Naive B cell (primary cell): ENCODE data around the gene TANC1. TPM values are rescaled to one million over a fixed set of nuclear protein-coding genes. Genes with fewer than 3 reads are reported as not detected.

ENCODE experiments used
- ATAC-seq, 2 donors: fragments of 150-1000 bp; cut with Tn5 transposase; 2 replicates each; pipeline ENCODE4 v1.10.0; 2021; ENCODE audit warnings: low read depth in 2 of 2, mild to moderate bottlenecking in 2 of 2, moderate library complexity in 2 of 2
- DNase-seq: peaks from one replicate; pipeline ENCODE4 v3.0.0; 2022
- H3K27ac Mint-ChIP-seq, 6 donors: one replicate each; pipeline ENCODE4 v1.8.0; 2020 to 2022; ENCODE audit warnings: mild to moderate bottlenecking in 6 of 6, mixed read lengths in 6 of 6, moderate library complexity in 5 of 6, inconsistent platforms in 2 of 6
- H3K27me3 Mint-ChIP-seq, 3 donors: one replicate each; pipeline ENCODE4 v1.8.0; 2021 to 2022; ENCODE audit warnings: mixed read lengths in 3 of 3, mild to moderate bottlenecking in 1 of 3
- H3K36me3 Mint-ChIP-seq, 2 donors: one replicate each; pipeline ENCODE4 v1.8.0; 2020 to 2022; ENCODE audit warnings: mixed read lengths in 2 of 2, inconsistent platforms in 1 of 2, mild to moderate bottlenecking in 1 of 2
- H3K4me1 Mint-ChIP-seq, 3 donors: one replicate each; pipeline ENCODE4 v1.8.0; 2020 to 2022; ENCODE audit warnings: mixed read lengths in 3 of 3, inconsistent platforms in 1 of 3, mild to moderate bottlenecking in 1 of 3, moderate library complexity in 1 of 3
- H3K4me3 Mint-ChIP-seq, 8 donors: one replicate each; pipeline ENCODE4 v1.8.0; 2020 to 2022; ENCODE audit warnings: mild to moderate bottlenecking in 8 of 8, mixed read lengths in 8 of 8, moderate library complexity in 8 of 8, inconsistent platforms in 2 of 8
- H3K9me3 Mint-ChIP-seq, 7 donors: one replicate each; pipeline ENCODE4 v1.8.0; 2020 to 2022; ENCODE audit warnings: mixed read lengths in 7 of 7, mild to moderate bottlenecking in 5 of 7, inconsistent platforms in 2 of 7, moderate library complexity in 1 of 7
- polyA plus RNA-seq, 6 donors: library from polyadenylated mRNA; unstranded; fragments of 300-500 nt; fragmentation: Illumina TruSeq; gene quantifications; one replicate each; pipeline ENCODE4 v1.2.3, GENCODE V29; 2021; ENCODE audit warnings: low read depth in 6 of 6

Gene TANC1
- polyA plus RNA-seq, 6 donors from 2014 or later = 0.05 to 0.16 (median 0.09) TPM; not detected in 2

DNA sequence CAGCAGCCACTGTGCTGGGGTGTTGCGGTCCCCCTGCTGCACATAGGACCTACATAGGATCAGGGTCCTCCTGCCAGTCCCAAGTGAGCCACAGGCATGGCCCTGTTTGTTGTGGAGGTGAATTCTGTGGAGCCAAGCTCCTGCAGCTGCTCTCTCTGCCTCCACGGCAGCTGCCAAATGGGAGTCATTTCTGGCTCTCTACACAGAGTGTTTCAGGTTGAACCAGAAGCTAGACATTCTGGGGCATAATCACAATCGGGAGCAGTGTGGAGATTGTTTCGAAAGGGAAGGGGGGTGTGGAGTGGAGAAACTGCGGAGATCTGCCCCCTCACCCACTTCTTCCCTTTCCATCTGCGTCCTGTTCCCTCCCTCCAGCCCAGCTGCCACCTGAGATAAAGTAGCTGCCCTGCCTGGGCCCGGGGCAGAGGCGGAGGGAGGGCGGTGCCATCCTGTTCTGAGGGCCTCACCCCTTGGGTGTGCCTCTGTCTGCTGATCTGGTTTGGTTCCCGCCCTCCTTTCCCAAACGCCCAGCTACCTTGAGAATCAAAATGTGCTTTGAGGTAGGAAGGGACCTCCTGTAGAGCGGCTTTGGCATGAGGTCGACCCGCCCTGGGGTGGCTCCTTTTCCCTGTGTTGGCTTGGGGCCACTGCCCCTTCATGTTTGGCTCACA is 178.7 kb downstream of the TANC1 start:
- DNase-seq (no peak), ATAC-seq (no peak)
- H3K27ac Mint-ChIP-seq = no peak overlapping the region
- H3K27me3 Mint-ChIP-seq = peaks cover 6 to 11% (median 9%) of the 10 kb centered on the region in 3 donors
- H3K4me1 Mint-ChIP-seq = peaks cover 0 to 6% (median 0%) of the 10 kb centered on the region in 3 donors
- peak overlapping the region in 1 of 8 donors; percentile 36 for H3K4me3 Mint-ChIP-seq
- no peaks in the 10 kb centered on the region for H3K36me3 Mint-ChIP-seq
- no peaks in the 10 kb centered on the region for H3K9me3 Mint-ChIP-seq

DNA sequence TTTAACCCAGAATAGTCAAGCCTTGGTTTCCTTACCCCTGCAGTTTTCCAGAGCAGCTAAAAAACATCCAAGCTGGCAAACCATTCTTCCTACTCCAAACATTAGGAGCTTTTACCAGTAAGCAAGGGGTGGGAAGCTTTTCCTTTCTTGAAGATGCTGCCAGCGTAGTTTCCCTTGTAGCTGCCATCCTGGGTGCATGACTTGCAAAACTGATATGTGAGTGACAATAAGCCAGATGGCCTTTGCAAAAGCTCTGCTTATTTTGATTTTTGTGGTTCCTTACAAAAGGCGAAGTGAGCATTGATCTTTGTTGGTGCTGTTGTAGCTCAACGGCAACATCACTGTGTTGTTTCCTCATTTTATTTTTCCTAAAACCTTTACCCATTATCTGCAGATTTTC is 179.2 kb downstream of the TANC1 start:
- H3K4me1 Mint-ChIP-seq = peaks cover 0 to 6% (median 0%) of the 10 kb centered on the region in 3 donors
- H3K27me3 Mint-ChIP-seq = peaks cover 8 to 11% (median 9%) of the 10 kb centered on the region in 3 donors
- DNase-seq (no peak), ATAC-seq (no peak)
- H3K9me3 Mint-ChIP-seq = no peaks in the 10 kb centered on the region
- H3K4me3 Mint-ChIP-seq = no peak overlapping the region
- H3K36me3 Mint-ChIP-seq = no peaks in the 10 kb centered on the region
- no peak overlapping the region for H3K27ac Mint-ChIP-seq

DNA sequence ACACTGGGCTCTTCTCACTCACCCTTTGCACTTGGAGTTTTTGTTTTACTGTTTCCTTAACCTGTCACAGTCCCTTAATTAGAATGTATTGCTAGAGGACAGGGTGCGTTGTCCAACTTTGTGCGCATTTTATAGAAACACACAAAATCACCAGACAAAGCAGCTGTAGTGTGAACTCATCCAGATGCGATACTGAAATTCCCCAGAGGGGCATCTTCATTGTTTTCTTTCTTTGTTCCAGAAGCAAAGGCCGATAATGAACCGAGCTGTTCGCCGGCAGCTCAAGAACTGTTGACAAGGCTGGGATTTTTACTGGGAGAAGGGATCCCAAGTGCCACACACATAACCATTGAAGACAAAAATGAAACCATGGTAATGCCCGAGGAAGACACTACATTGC is 180.5 kb downstream of the TANC1 start:
- ATAC-seq = no peak
- Mint-ChIP-seq H3K4me1 (peaks cover 0 to 6% (median 0%) of the 10 kb centered on the region in 3 donors), H3K36me3 (no peaks in the 10 kb centered on the region), H3K27ac (no peak overlapping the region), H3K4me3 (no peak overlapping the region), H3K27me3 (peaks cover 8 to 18% (median 11%) of the 10 kb centered on the region in 3 donors), H3K9me3 (no peaks in the 10 kb centered on the region)
- no peak for DNase-seq

DNA sequence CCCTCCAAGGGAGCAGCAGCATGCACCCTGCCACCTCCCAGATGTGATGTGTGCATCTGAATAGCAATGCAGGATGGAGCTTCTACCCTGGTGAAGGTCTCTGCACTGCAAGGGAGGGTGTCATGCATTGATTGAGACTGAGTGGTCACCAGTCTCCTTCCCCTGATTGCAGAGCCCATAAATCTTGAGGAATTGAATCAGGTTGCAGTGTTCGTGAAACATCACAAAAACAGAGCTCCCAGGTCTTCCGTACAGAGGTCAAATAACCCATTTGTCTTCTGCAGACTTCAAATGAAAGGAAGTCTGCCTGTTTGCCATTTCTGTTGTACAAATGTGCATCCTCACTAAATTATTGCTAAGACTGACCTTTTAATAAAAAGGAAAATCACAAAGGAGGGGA is 181.3 kb downstream of the TANC1 start:
- H3K27ac Mint-ChIP-seq = no peak overlapping the region
- H3K4me1 Mint-ChIP-seq = peaks cover 0 to 6% (median 0%) of the 10 kb centered on the region in 3 donors
- H3K9me3 Mint-ChIP-seq = no peaks in the 10 kb centered on the region
- peaks cover 5 to 18% (median 11%) of the 10 kb centered on the region in 3 donors for H3K27me3 Mint-ChIP-seq
- ATAC-seq = no peak
- DNase-seq = no peak
- H3K4me3 Mint-ChIP-seq = no peak overlapping the region
- no peaks in the 10 kb centered on the region for H3K36me3 Mint-ChIP-seq

DNA sequence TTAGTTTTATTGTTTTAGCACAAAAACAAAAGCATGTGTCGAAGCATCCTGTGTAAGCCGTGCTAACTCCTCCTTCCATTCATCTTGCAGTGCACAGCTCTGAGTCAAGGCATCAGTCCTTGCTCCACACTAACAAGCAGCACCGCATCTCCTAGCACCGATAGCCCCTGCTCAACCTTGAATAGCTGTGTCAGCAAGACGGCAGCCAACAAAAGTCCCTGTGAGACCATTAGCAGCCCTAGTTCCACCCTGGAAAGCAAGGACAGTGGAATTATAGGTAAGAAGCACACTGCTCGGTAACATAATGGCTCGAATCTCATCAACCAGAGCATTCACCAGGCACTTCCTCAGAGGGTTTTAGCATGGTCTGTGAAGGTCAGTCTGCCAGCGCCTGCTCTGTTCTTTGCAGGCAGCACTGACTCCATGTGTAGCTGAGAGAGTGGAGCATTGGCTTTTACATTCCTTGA is 181.9 kb downstream of the TANC1 start:
- Mint-ChIP-seq H3K4me3 (no peak overlapping the region), H3K27ac (no peak overlapping the region), H3K27me3 (peaks cover 5 to 18% (median 11%) of the 10 kb centered on the region in 3 donors), H3K4me1 (peaks cover 0 to 6% (median 0%) of the 10 kb centered on the region in 3 donors), H3K36me3 (no peaks in the 10 kb centered on the region), H3K9me3 (no peaks in the 10 kb centered on the region)
- ATAC-seq (no peak), DNase-seq (no peak)

DNA sequence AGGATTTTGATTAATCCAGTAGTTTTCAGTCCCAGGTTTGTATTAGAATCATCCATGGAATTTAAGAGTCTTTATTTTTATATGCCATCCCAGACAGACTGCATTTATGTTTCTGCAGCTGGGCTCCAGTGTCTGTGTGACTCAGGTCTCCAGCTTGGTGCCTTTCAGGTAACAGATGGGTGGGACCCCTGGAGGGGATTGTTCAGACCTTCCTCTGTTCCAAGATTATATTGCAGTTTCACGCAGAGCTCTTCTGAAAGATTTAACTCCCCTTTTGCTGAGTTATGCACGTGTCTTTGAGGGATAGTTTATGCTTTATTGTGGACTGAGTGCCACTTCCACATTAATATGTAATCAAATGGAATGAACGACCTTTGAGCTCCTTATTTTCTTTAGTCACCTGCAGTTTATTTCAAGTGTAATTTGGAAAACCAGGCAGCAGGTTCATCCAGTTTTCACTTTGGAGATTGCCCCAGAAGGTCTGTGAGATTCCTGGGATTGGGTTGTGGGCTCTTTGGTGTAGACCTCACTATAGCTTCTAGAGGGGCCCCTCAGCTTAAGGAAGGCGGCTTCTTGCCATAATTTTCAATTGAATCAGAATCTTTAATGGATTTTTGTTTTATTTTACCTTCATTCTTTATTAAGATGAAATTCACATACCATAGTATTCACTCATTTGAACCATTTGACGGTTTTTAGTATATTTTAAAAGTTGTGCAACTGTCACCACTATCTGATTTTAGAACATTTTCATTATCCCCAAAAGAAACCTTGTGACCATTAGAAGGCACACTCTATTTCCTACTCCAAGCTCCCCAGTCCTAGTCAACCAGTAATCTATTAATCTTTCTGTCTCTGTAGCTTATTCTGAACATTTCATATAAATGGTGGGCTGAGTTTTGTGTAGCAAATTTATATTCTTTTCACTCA is 183.0 kb downstream of the TANC1 start:
- Mint-ChIP-seq H3K27me3 (peaks cover 5 to 12% (median 6%) of the 10 kb centered on the region in 3 donors), H3K4me3 (no peak overlapping the region), H3K9me3 (no peaks in the 10 kb centered on the region), H3K27ac (peak overlapping the region in 2 of 6 donors; percentile 23 to 29), H3K36me3 (no peaks in the 10 kb centered on the region), H3K4me1 (peaks cover 0 to 6% (median 0%) of the 10 kb centered on the region in 3 donors)
- no peak for DNase-seq
- no peak for ATAC-seq

DNA sequence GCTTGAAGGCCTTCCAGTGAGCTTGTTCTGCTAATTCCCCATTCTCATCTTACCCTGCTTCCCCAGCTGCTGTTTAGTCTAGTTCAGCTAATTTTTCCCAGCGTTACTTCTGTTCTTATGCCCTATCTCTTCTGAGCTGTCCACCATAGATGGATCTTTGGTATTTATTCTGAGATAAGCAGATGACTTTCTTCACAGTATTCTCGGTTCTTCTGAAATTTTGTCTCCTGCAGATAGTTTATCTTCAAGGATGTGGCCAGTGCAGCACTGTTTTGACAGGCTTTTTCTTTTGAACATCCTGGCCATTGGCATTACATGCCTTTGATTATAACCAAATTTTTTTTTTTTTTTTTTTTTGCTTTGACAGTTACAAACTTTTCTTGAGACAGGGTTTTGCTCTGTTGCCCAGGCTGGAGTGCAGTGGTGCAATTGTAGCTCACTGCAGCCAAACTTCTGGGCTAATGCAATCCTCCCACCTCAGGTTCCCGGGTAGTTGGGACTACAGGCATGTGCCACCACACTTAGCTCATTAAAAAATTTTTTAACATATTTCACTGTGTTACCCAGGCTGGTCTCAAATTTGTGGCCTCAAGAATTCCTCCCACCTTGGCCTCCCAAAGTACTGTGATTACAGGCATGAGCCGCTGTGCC is 183.8 kb downstream of the TANC1 start:
- Mint-ChIP-seq H3K4me3 (no peak overlapping the region), H3K27me3 (peaks cover 3 to 12% (median 5%) of the 10 kb centered on the region in 3 donors), H3K4me1 (peaks cover 0 to 1% (median 0%) of the 10 kb centered on the region in 3 donors), H3K27ac (no peak overlapping the region), H3K9me3 (no peaks in the 10 kb centered on the region), H3K36me3 (no peaks in the 10 kb centered on the region)
- DNase-seq (no peak), ATAC-seq (no peak)

DNA sequence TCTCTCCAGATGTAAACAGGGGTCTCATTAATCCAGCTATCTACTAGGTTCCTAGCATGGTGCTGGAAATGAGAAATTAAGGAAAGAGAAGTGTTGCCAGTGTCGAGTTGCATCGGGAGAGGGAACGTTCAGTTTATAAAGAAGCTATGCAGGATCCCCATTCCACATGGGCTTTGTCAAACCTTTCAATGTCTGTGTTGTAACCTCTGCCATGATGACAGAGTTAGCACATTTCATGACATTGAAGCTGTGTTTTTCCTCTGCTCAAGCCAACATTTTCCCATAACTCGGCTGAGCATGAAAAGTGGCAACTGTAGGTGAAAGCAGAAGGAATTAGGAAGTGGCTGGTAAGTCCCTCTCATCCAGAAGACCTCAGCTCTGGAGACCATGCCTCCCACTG is 184.6 kb downstream of the TANC1 start:
- DNase-seq (no peak), ATAC-seq (no peak)
- Mint-ChIP-seq H3K27ac (no peak overlapping the region), H3K9me3 (no peaks in the 10 kb centered on the region), H3K4me3 (no peak overlapping the region), H3K4me1 (no peaks in the 10 kb centered on the region), H3K36me3 (no peaks in the 10 kb centered on the region), H3K27me3 (peaks cover 0 to 12% (median under 1%) of the 10 kb centered on the region in 3 donors)

DNA sequence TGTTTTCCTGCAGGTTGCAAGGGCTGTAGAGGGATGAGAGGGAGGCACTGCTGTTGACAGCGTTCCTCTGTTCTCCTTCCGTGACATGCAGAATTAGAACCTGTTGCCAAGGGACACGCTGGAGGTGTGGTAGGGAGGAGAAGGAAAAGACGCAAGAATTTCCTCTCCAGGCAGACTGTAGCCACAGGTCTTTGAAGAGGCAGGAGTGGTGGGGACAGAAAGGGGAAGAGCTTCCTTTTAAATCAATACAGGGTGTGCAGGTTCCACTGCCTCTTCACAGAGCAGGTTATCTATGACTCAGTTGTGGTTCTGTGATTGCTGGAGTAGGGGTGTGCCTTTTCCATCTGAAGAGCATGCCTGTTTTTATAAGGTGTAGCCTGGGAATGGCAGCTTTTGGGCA is 185.0 kb downstream of the TANC1 start:
- Mint-ChIP-seq H3K36me3 (no peaks in the 10 kb centered on the region), H3K27me3 (peaks cover 0 to 12% (median 0%) of the 10 kb centered on the region in 3 donors), H3K4me1 (no peaks in the 10 kb centered on the region), H3K9me3 (no peaks in the 10 kb centered on the region), H3K4me3 (no peak overlapping the region), H3K27ac (no peak overlapping the region)
- DNase-seq (no peak), ATAC-seq (no peak)

DNA sequence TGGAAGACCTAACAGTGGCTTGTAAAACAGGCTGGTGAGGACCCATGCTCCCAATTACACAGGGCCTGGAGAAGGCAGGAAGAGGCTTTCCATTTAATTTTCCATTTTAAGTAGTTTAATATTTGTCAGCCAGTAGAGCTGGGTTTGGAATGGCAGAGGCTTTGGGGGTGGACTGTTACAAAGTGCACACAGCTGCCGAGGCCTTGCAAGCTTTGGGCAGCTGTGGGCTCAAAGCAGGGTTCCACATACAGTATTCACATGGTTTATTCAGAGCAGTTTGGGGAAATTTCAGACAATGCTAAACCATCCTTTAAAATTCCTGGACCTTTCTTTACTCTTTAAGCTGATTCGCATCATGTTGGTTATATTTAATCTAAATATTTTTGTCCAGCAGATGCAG is 185.5 kb downstream of the TANC1 start:
- no peak for ATAC-seq
- Mint-ChIP-seq H3K36me3 (no peaks in the 10 kb centered on the region), H3K27me3 (peaks cover 0 to 12% (median 0%) of the 10 kb centered on the region in 3 donors), H3K27ac (no peak overlapping the region), H3K9me3 (no peaks in the 10 kb centered on the region), H3K4me1 (no peaks in the 10 kb centered on the region), H3K4me3 (no peak overlapping the region)
- no peak for DNase-seq

DNA sequence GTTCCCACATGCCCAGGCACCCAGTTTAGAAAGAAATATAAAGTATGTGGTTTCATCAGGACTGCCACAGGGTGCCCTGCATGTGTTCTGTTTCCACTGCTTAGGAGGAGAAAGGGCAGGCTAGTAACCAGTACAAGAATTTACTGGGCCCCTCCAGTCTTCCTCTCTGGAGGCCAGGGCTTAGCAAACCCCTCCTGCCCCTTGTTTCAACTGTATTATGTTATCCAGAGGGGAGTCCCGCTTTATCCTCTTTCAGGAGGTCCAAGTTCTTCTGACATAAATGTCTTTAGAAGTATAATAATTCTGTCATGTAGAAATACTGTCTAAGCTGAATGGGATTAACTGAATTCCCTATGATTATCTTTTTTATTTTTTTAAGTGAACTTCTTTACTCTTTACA is 185.9 kb downstream of the TANC1 start:
- no peak for DNase-seq
- H3K27me3 Mint-ChIP-seq = peaks cover 0 to 12% (median 0%) of the 10 kb centered on the region in 3 donors
- no peak overlapping the region for H3K4me3 Mint-ChIP-seq
- no peaks in the 10 kb centered on the region for H3K36me3 Mint-ChIP-seq
- H3K4me1 Mint-ChIP-seq = no peaks in the 10 kb centered on the region
- ATAC-seq = no peak
- H3K9me3 Mint-ChIP-seq = no peaks in the 10 kb centered on the region
- H3K27ac Mint-ChIP-seq = no peak overlapping the region

DNA sequence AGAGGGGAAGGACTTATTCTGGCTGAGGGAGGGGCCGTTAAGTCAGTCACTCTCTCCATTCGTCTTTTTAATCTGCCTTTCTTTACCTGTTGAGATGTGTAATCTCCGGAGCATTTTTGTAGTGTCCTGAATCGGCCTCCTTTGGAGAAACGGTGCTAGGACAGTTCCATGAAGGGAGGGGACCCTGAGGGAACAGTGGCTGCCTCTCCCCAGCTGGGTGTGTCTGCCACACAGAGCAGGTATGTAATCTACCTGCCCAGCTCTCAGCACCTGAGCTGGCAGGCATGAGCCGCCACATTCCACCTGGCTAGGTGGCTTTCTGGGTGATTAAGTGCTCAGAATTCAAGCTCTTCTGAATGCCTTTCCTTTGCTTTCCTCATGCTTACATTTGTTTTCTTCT is 186.9 kb downstream of the TANC1 start:
- DNase-seq (no peak), ATAC-seq (no peak)
- Mint-ChIP-seq H3K27ac (peak overlapping the region in 1 of 6 donors; percentile 58), H3K27me3 (peaks cover 0 to 12% (median 0%) of the 10 kb centered on the region in 3 donors), H3K36me3 (no peaks in the 10 kb centered on the region), H3K4me1 (no peaks in the 10 kb centered on the region), H3K4me3 (no peak overlapping the region), H3K9me3 (no peaks in the 10 kb centered on the region)

DNA sequence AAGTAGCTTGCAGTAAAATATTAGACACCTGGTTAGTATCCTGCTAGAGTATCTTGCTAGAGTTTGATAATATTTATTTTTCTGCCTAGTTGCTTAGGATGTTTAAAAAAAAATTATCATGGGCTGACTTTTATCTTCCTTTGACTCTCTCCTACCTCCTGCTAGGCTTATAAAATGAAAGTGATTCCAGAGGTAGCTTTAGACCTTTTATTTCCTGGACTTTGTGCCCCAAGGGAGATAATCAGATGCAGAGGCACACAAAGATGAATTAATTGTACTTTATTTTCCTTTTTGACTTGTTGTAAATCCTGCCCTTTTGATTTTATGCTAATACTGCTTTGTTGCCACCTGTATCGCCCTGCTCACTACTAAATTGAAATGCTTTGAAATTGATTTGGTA is 187.4 kb downstream of the TANC1 start:
- DNase-seq = no peak
- Mint-ChIP-seq H3K4me1 (peaks cover 1 to 4% (median 3%) of the 10 kb centered on the region in 3 donors), H3K4me3 (no peak overlapping the region), H3K27me3 (peaks cover 0 to 12% (median 0%) of the 10 kb centered on the region in 3 donors), H3K27ac (no peak overlapping the region), H3K9me3 (no peaks in the 10 kb centered on the region), H3K36me3 (no peaks in the 10 kb centered on the region)
- no peak for ATAC-seq
